Stimulated activated CD4-positive, alpha-beta T cell treated with anti-CD3 and anti-CD28 coated beads, Interleukin-12 subunit alpha, Interleukin-12 subunit beta, amount 100 ng/mL, for 4 hours (primary cell): ENCODE measurements around the gene SYF2.
"Not testable (repeated sequence)": the region's sequence is repeated elsewhere in the genome, so short reads cannot be mapped to it uniquely, and the experiment has no call there.

Source experiments
- DNase-seq: peaks from one replicate; pipeline ENCODE4 v3.0.0-alpha.2; 2020

Gene SYF2

GRCh38 chr1:25245809-25246599 lies 13.7 kb upstream of the SYF2 start:
- DNase-seq = no peak

GRCh38 chr1:25245393-25245792 lies 13.1 kb upstream of the SYF2 start:
- no peak for DNase-seq

- DNase-seq = no peak
Observed at GRCh38 chr1:25243907-25244306, 11.6 kb upstream of the SYF2 start.

- peak; percentile 83 for DNase-seq
Observed at GRCh38 chr1:25239681-25240541, 7.6 kb upstream of the SYF2 start.

- no peak for DNase-seq
Observed at GRCh38 chr1:25238046-25238445, 5.7 kb upstream of the SYF2 start.

GRCh38 chr1:25236261-25236660 lies 4.0 kb upstream of the SYF2 start:
- not testable (repeated sequence) for DNase-seq

GRCh38 chr1:25235411-25235810 lies 3.1 kb upstream of the SYF2 start:
- DNase-seq = not testable (repeated sequence)

GRCh38 chr1:25232866-25233784 lies 823 bp upstream of the SYF2 start:
- peak; percentile 21 for DNase-seq

GRCh38 chr1:25223471-25223870 lies 8.8 kb downstream of the SYF2 start:
- no peak for DNase-seq

GRCh38 chr1:25222606-25223005 lies 9.7 kb downstream of the SYF2 start:
- no peak for DNase-seq

- no peak for DNase-seq
Observed at GRCh38 chr1:25220666-25221065, 11.6 kb downstream of the SYF2 start.

GRCh38 chr1:25219661-25220251 lies 12.5 kb downstream of the SYF2 start:
- DNase-seq = no peak

- no peak for DNase-seq
Observed at GRCh38 chr1:25217598-25218232, 14.6 kb downstream of the SYF2 start.

- DNase-seq = no peak
Observed at GRCh38 chr1:25217015-25217414, 15.3 kb downstream of the SYF2 start.

- DNase-seq = no peak
Observed at GRCh38 chr1:25216123-25216522, 16.2 kb downstream of the SYF2 start.

GRCh38 chr1:25212725-25213124 lies 19.6 kb downstream of the SYF2 start:
- DNase-seq = no peak

- no peak for DNase-seq
Observed at GRCh38 chr1:25210728-25211127, 21.6 kb downstream of the SYF2 start.

- DNase-seq = no peak
Observed at GRCh38 chr1:25209516-25209915, 22.8 kb downstream of the SYF2 start.

- no peak for DNase-seq
Observed at GRCh38 chr1:25208561-25209222, 23.6 kb downstream of the SYF2 start.

GRCh38 chr1:25208092-25208491 lies 24.2 kb downstream of the SYF2 start:
- DNase-seq = no peak

- DNase-seq = no peak
Observed at GRCh38 chr1:25206201-25206600, 26.1 kb downstream of the SYF2 start.

- no peak for DNase-seq
Observed at GRCh38 chr1:25205786-25206185, 26.5 kb downstream of the SYF2 start.
